ENCODE results near the gene IFNA5.

IFNA5 gene

DNA sequence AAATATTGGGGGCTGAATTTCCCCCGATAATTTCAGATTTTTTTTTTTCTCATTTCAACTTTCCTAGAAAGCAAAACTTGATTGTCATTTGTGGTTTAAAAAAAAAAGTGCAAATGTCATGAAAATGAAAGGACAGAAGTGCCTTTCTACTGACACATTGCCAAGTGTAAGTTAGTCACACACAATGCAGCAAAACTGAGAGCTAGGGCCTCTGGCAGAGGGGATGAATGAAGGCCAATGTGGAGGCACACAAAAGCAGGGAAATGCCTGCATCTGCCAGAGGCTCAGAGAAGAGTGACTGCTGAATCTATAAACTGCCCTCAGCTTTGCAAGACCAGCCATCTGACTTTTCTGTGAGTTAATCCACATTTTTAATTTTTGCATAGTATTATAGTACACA lies 6.8 kb upstream of the IFNA5 start:
- no peak overlapping the region for H3K4ac ChIP-seq (ENCODE audit: low read length)
- no CpG with 5 or more reads among the region's 1 CpG for WGBS, 2 donors (ENCODE audit: extremely low coverage in 2 of 2, insufficient read length in 2 of 2, insufficient replicate concordance in 1 of 2)
- H3K27me3 ChIP-seq (ENCODE audit: control insufficient read depth in 3 of 3, insufficient read depth in 3 of 3, low read depth in 1 of 3, low read length in 3 of 3) = no peaks in the 10 kb centered on the region
- peak overlapping the region in 1 of 2 donors; percentile 0 for H3K4me3 ChIP-seq (ENCODE audit: low read length in 2 of 2)
- no peaks in the 10 kb centered on the region for H3K9me3 ChIP-seq (replicated peaks in 1 of 2; ENCODE audit: control insufficient read depth in 2 of 2, insufficient read depth in 1 of 2, low read depth in 1 of 2, low read length in 2 of 2)
- no peak overlapping the region for H3K14ac ChIP-seq (ENCODE audit: low read length)
- no peak overlapping the region for H2BK5ac ChIP-seq (ENCODE audit: low read length)
- peaks cover 0 to 15% of the 10 kb centered on the region in 2 donors for H3K4me1 ChIP-seq (ENCODE audit: control insufficient read depth in 2 of 2, insufficient read depth in 1 of 2, low read depth in 1 of 2, low read length in 2 of 2)
- no peak overlapping the region for H4K8ac ChIP-seq (ENCODE audit: low read depth, low read length)
- H3K23ac ChIP-seq (ENCODE audit: low read depth, low read length, poor library complexity) = no peak overlapping the region
- H3K4me2 ChIP-seq (ENCODE audit: insufficient read depth, low read length, poor library complexity, severe bottlenecking) = no peak overlapping the region
- H2BK12ac ChIP-seq (ENCODE audit: low read length) = no peak overlapping the region
- H4K91ac ChIP-seq (ENCODE audit: low read depth, low read length, poor library complexity) = no peak overlapping the region
- H3K27ac ChIP-seq (replicated peaks; ENCODE audit: low read length) = no peak overlapping the region
- no peak overlapping the region for H2BK15ac ChIP-seq (ENCODE audit: low read length)
- H3K79me1 ChIP-seq (ENCODE audit: low read depth, low read length) = no peaks in the 10 kb centered on the region
- H3K18ac ChIP-seq (ENCODE audit: low read length) = no peak overlapping the region
- H2AFZ ChIP-seq (ENCODE audit: low read length) = peak overlapping the region; percentile 45
- H2AK5ac ChIP-seq (ENCODE audit: low read depth, low read length) = no peak overlapping the region
- no peak overlapping the region for H2BK120ac ChIP-seq (ENCODE audit: low read depth, low read length)
- no peak for DNase-seq (ENCODE audit: low spot score)
- H3K9ac ChIP-seq (ENCODE audit: low read depth, low read length, poor library complexity) = no peak overlapping the region
- no peaks in the 10 kb centered on the region for H3K36me3 ChIP-seq (replicated peaks in 1 of 2; ENCODE audit: control insufficient read depth in 2 of 2, insufficient read depth in 2 of 2, low read length in 2 of 2)

GRCh38 chr9:21295992-21296391 lies 9.1 kb downstream of the IFNA5 start:
- Histone ChIP-seq H3K36me3 (replicated peaks in 1 of 2; ENCODE audit: control insufficient read depth in 2 of 2, insufficient read depth in 2 of 2, low read length in 2 of 2) (no peaks in the 10 kb centered on the region), H3K4me1 (ENCODE audit: control insufficient read depth in 2 of 2, insufficient read depth in 1 of 2, low read depth in 1 of 2, low read length in 2 of 2) (no peaks in the 10 kb centered on the region), H3K9ac (ENCODE audit: low read depth, low read length, poor library complexity) (no peak overlapping the region), H2AFZ (ENCODE audit: low read length) (no peak overlapping the region), H3K14ac (ENCODE audit: low read length) (no peak overlapping the region), H3K23ac (ENCODE audit: low read depth, low read length, poor library complexity) (no peak overlapping the region), H2BK120ac (ENCODE audit: low read depth, low read length) (no peak overlapping the region), H2BK12ac (ENCODE audit: low read length) (no peak overlapping the region), H4K91ac (ENCODE audit: low read depth, low read length, poor library complexity) (no peak overlapping the region), H2AK5ac (ENCODE audit: low read depth, low read length) (no peak overlapping the region), H3K4me3 (ENCODE audit: low read length in 2 of 2) (no peak overlapping the region), H3K27me3 (ENCODE audit: control insufficient read depth in 3 of 3, insufficient read depth in 3 of 3, low read depth in 1 of 3, low read length in 3 of 3) (no peaks in the 10 kb centered on the region), H3K4me2 (ENCODE audit: insufficient read depth, low read length, poor library complexity, severe bottlenecking) (no peak overlapping the region), H3K9me3 (replicated peaks in 1 of 2; ENCODE audit: control insufficient read depth in 2 of 2, insufficient read depth in 1 of 2, low read depth in 1 of 2, low read length in 2 of 2) (no peaks in the 10 kb centered on the region), H2BK15ac (ENCODE audit: low read length) (no peak overlapping the region), H3K18ac (ENCODE audit: low read length) (no peak overlapping the region), H3K4ac (ENCODE audit: low read length) (no peak overlapping the region), H2BK5ac (ENCODE audit: low read length) (no peak overlapping the region), H4K8ac (ENCODE audit: low read depth, low read length) (no peak overlapping the region), H3K79me1 (ENCODE audit: low read depth, low read length) (no peaks in the 10 kb centered on the region), H3K27ac (replicated peaks; ENCODE audit: low read length) (no peak overlapping the region)
- no peak for DNase-seq (ENCODE audit: low spot score)
- WGBS, 2 donors (ENCODE audit: extremely low coverage in 2 of 2, insufficient read length in 2 of 2, insufficient replicate concordance in 1 of 2) = no CpG with 5 or more reads among the region's 1 CpG

DNA sequence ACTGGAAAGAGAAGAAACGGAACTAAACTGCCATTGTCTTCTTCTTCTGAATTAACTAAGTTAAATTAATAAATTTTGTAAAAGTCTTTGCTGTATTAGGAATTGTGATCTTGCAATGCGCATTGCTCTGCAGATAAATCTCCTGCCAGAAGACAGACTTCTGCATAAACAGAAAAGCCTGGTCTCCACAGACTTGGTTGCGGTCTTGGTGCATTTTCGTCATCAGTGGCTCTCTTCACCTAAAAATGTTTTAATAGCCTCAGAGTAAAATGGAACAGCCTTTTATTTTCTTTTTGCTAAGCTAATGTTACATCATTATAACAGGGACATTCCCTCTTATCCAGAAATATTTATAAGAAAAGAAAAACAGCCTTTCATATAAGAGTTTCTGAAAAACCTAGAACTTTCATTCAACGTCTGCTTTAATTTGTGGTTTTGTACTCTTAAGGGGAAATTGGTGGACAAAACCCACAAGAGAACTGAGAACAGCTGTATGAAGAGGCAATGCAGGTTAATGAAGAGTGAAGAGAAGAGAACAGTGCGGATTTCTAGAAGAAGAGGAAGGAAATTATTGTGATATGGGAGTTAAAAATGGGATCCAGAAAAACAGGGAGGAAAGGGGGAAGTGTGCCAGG lies 10.1 kb downstream of the IFNA5 start:
- no peak overlapping the region for H4K91ac ChIP-seq (ENCODE audit: low read depth, low read length, poor library complexity)
- no peak overlapping the region for H2BK12ac ChIP-seq (ENCODE audit: low read length)
- no peak overlapping the region for H3K4ac ChIP-seq (ENCODE audit: low read length)
- 100% methylated on average over 1 of the region's 6 CpGs; no CpG with 5 or more reads in 1 of the 2 donors for WGBS, 2 donors (ENCODE audit: extremely low coverage in 2 of 2, insufficient read length in 2 of 2, insufficient replicate concordance in 1 of 2)
- no peak overlapping the region for H2BK120ac ChIP-seq (ENCODE audit: low read depth, low read length)
- no peak for DNase-seq (ENCODE audit: low spot score)
- no peak overlapping the region for H2BK15ac ChIP-seq (ENCODE audit: low read length)
- no peak overlapping the region for H2BK5ac ChIP-seq (ENCODE audit: low read length)
- no peaks in the 10 kb centered on the region for H3K4me1 ChIP-seq (ENCODE audit: control insufficient read depth in 2 of 2, insufficient read depth in 1 of 2, low read depth in 1 of 2, low read length in 2 of 2)
- H2AFZ ChIP-seq (ENCODE audit: low read length) = no peak overlapping the region
- H3K9ac ChIP-seq (ENCODE audit: low read depth, low read length, poor library complexity) = no peak overlapping the region
- no peak overlapping the region for H2AK5ac ChIP-seq (ENCODE audit: low read depth, low read length)
- H3K9me3 ChIP-seq (replicated peaks in 1 of 2; ENCODE audit: control insufficient read depth in 2 of 2, insufficient read depth in 1 of 2, low read depth in 1 of 2, low read length in 2 of 2) = no peaks in the 10 kb centered on the region
- H3K27me3 ChIP-seq (ENCODE audit: control insufficient read depth in 3 of 3, insufficient read depth in 3 of 3, low read depth in 1 of 3, low read length in 3 of 3) = no peaks in the 10 kb centered on the region
- no peak overlapping the region for H3K23ac ChIP-seq (ENCODE audit: low read depth, low read length, poor library complexity)
- H4K8ac ChIP-seq (ENCODE audit: low read depth, low read length) = no peak overlapping the region
- H3K4me2 ChIP-seq (ENCODE audit: insufficient read depth, low read length, poor library complexity, severe bottlenecking) = no peak overlapping the region
- no peaks in the 10 kb centered on the region for H3K79me1 ChIP-seq (ENCODE audit: low read depth, low read length)
- no peak overlapping the region for H3K27ac ChIP-seq (replicated peaks; ENCODE audit: low read length)
- H3K18ac ChIP-seq (ENCODE audit: low read length) = no peak overlapping the region
- no peak overlapping the region for H3K14ac ChIP-seq (ENCODE audit: low read length)
- H3K4me3 ChIP-seq (ENCODE audit: low read length in 2 of 2) = no peak overlapping the region
- H3K36me3 ChIP-seq (replicated peaks in 1 of 2; ENCODE audit: control insufficient read depth in 2 of 2, insufficient read depth in 2 of 2, low read length in 2 of 2) = no peaks in the 10 kb centered on the region

DNA sequence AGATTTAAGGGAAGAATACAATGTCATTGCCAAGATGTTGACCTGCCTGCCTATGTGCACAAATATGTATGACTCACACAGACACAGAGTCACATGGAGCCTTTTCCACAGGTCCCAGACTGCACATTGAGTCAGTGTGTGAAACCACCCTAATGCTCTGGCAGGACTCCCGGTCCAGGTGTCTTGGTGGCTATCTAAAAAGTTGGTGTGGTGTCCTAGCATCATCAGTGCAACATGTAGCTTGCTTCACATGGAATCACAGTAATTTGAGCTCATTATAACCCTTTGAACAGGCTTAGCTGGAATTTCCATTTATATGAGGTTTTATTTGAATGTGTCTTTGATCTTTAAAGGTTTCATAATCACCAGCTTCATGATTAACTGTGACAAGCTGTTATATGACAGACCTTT lies 10.7 kb downstream of the IFNA5 start:
- Histone ChIP-seq H3K27ac (replicated peaks; ENCODE audit: low read length) (no peak overlapping the region), H2AK5ac (ENCODE audit: low read depth, low read length) (no peak overlapping the region), H3K79me1 (ENCODE audit: low read depth, low read length) (no peaks in the 10 kb centered on the region), H3K4ac (ENCODE audit: low read length) (no peak overlapping the region), H3K18ac (ENCODE audit: low read length) (no peak overlapping the region), H3K4me1 (ENCODE audit: control insufficient read depth in 2 of 2, insufficient read depth in 1 of 2, low read depth in 1 of 2, low read length in 2 of 2) (no peaks in the 10 kb centered on the region), H3K4me2 (ENCODE audit: insufficient read depth, low read length, poor library complexity, severe bottlenecking) (no peak overlapping the region), H2BK12ac (ENCODE audit: low read length) (no peak overlapping the region), H3K23ac (ENCODE audit: low read depth, low read length, poor library complexity) (no peak overlapping the region), H2BK120ac (ENCODE audit: low read depth, low read length) (no peak overlapping the region), H3K4me3 (ENCODE audit: low read length in 2 of 2) (no peak overlapping the region), H2BK15ac (ENCODE audit: low read length) (no peak overlapping the region), H3K9me3 (replicated peaks in 1 of 2; ENCODE audit: control insufficient read depth in 2 of 2, insufficient read depth in 1 of 2, low read depth in 1 of 2, low read length in 2 of 2) (no peaks in the 10 kb centered on the region), H3K27me3 (ENCODE audit: control insufficient read depth in 3 of 3, insufficient read depth in 3 of 3, low read depth in 1 of 3, low read length in 3 of 3) (no peaks in the 10 kb centered on the region), H4K91ac (ENCODE audit: low read depth, low read length, poor library complexity) (no peak overlapping the region), H2BK5ac (ENCODE audit: low read length) (no peak overlapping the region), H3K36me3 (replicated peaks in 1 of 2; ENCODE audit: control insufficient read depth in 2 of 2, insufficient read depth in 2 of 2, low read length in 2 of 2) (no peaks in the 10 kb centered on the region), H4K8ac (ENCODE audit: low read depth, low read length) (no peak overlapping the region), H3K9ac (ENCODE audit: low read depth, low read length, poor library complexity) (no peak overlapping the region), H2AFZ (ENCODE audit: low read length) (no peak overlapping the region), H3K14ac (ENCODE audit: low read length) (no peak overlapping the region)
- no CpG with 5 or more reads among the region's 1 CpG for WGBS, 2 donors (ENCODE audit: extremely low coverage in 2 of 2, insufficient read length in 2 of 2, insufficient replicate concordance in 1 of 2)
- DNase-seq (ENCODE audit: low spot score) = no peak

All from neuronal stem cell (in vitro differentiated cells).